Measurements from ENCODE around the gene SMIM44.
"Not testable (repeated sequence)": the region's sequence is repeated elsewhere in the genome, so short reads cannot be mapped to it uniquely, and the experiment has no call there.

Gene SMIM44

GRCh38 chr19:3510727-3511126, 27.5 kb upstream of the SMIM44 start:
- no peak for DNase-seq (ENCODE audit: extremely low read depth, low read depth)
- no peak for TF ChIP-seq CTCF (IDR thresholded peaks at IDR 0.05; ENCODE audit: low read depth, low read length)

- TF ChIP-seq CTCF (IDR thresholded peaks at IDR 0.05; ENCODE audit: low read depth, low read length): no peak
- no peak for DNase-seq (ENCODE audit: extremely low read depth, low read depth)
These were observed 26.3 kb upstream of the SMIM44 start for GRCh38 chr19:3509566-3509989.

GRCh38 chr19:3508771-3509535, 25.7 kb upstream of the SMIM44 start:
- no peak for TF ChIP-seq CTCF (IDR thresholded peaks at IDR 0.05; ENCODE audit: low read depth, low read length)
- DNase-seq (ENCODE audit: extremely low read depth, low read depth): no peak

- not testable (repeated sequence) for DNase-seq (ENCODE audit: extremely low read depth, low read depth)
These were observed 24.9 kb upstream of the SMIM44 start for GRCh38 chr19:3508121-3508661.

GRCh38 chr19:3507371-3508120, 24.3 kb upstream of the SMIM44 start:
- no peak for TF ChIP-seq CTCF (IDR thresholded peaks at IDR 0.05; ENCODE audit: low read depth, low read length)
- no peak for DNase-seq (ENCODE audit: extremely low read depth, low read depth)

- TF ChIP-seq CTCF (IDR thresholded peaks at IDR 0.05; ENCODE audit: low read depth, low read length): no peak
- no peak for DNase-seq (ENCODE audit: extremely low read depth, low read depth)
These were observed 23.4 kb upstream of the SMIM44 start for GRCh38 chr19:3506384-3507340.

All from AG09319 (cell line).